GM12875 (cell line): ENCODE results near the gene CCDC102A.

ENCODE experiments used
- H3K4me3 ChIP-seq: one replicate; pipeline ENCODE4 v1.5.1; 2011; ENCODE audit warnings: low read depth, low read length, control low read depth
- TF ChIP-seq, protein P1 (sequence below): IDR thresholded peaks from 2 replicates; pipeline ENCODE4 v1.5.1; 2011; ENCODE audit warnings: low read depth, mild to moderate bottlenecking, control low read depth, inconsistent platforms, low read length, moderate library complexity, borderline replicate concordance; ENCODE audit not compliant: insufficient read depth

The CCDC102A gene

DNA sequence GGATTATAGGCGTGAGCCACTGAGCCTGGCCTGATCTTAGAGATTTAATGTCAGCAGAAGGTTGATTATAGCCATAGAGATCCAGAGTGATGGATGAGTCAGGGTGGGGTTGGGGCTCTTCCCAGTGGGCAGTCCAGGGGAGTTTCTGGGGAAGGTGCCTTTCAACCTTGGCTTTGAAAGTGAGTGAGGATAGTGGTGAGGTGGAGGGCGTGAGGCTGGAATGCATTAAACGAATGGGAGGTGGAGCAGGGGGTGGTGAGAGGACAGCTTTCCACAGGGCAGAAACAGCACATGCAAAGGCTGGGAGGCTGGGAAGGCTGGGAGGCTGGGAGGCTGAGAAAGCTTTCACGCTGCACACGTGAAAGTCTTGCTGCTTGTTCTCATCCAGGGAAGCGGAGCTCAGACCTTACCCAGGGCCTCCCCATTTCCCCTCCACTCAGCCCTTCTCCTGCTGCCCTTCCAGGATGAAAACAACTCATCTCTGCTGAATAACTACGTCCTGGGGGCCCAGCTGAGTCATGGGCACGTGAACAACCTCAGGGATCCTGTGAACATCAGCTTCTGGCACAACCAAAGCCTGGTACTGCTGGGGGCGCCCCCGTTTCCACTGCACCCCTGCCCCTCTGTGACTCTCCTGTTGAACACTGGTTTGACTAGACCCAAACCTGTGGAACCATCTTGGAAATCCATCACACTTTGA lies 28.4 kb upstream of the CCDC102A start:
- TF ChIP-seq, protein P1, sequence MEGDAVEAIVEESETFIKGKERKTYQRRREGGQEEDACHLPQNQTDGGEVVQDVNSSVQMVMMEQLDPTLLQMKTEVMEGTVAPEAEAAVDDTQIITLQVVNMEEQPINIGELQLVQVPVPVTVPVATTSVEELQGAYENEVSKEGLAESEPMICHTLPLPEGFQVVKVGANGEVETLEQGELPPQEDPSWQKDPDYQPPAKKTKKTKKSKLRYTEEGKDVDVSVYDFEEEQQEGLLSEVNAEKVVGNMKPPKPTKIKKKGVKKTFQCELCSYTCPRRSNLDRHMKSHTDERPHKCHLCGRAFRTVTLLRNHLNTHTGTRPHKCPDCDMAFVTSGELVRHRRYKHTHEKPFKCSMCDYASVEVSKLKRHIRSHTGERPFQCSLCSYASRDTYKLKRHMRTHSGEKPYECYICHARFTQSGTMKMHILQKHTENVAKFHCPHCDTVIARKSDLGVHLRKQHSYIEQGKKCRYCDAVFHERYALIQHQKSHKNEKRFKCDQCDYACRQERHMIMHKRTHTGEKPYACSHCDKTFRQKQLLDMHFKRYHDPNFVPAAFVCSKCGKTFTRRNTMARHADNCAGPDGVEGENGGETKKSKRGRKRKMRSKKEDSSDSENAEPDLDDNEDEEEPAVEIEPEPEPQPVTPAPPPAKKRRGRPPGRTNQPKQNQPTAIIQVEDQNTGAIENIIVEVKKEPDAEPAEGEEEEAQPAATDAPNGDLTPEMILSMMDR: no peak
- H3K4me3 ChIP-seq: no peak overlapping the region

DNA sequence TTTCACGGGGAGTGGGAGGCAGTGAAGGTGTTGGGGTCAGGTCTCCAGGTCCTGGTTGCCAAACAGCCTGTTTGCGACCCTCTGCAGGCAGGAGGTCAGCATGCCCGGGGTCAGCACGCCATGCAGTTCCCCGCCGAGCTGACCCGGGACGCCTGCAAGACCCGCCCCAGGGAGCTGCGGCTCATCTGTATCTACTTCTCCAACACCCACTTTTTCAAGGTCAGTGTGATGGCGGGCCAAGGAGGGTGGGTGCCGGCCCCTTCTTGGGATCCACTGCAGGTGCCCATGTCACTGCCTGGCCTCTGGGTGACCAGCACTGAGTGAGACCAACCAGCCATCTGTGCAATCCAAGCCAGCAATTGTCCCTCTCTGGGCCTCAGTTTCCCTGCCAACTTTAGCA lies 27.4 kb upstream of the CCDC102A start:
- TF ChIP-seq, protein P1: no peak
- no peak overlapping the region for H3K4me3 ChIP-seq

DNA sequence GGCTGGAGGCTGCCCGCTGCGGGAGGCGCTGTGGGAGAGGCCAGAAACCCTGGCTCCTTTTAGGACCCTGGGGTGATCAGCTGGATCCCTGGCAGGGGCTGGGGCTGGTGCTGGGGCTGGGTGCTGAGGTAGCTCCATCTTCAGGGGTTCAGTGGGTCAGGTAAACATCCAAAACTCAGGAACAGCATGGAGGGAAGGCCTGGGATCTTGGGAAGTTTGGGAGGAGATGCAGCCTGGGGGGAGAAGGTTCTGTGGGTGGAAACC lies 27.0 kb upstream of the CCDC102A start:
- TF ChIP-seq, protein P1: no peak
- no peak overlapping the region for H3K4me3 ChIP-seq

DNA sequence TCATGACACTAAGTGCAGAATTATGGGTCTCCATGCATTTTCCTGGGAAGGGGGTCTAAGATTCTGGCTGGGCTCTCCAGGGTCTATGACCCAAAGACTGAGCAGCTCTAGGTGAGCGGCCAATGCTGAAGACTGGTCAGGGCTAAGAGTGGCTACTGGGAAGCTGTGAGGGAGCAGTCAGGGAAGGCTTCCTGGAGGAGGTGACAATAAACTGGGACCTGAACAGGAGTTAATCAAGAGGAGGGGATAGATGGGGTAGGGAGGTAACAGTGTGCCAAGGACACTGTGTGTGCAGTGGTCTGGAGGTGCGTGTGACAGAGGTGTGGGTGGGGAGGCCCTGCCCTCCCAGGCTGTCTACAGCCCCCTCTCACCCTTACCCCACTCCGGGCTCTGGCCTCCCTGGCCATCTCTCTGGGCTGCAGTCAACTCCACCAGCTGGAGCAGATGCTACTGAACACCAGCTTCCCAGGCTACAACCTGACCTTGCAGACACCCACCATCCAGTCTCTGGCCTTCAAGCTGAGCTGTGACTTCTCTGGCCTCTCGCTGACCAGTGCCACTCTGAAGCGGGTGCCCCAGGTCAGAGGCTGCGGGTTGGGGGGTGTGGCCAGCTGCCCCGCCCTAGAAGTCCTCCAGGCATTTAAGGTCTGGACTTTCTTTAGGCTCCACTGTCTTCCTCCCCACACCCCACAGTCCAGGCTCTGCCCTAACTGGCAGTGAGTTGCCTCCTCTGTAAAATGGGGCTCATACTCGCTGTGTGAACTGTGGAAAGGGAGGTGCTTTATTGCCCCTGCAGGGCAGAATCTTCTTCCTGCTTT lies 26.5 kb upstream of the CCDC102A start:
- H3K4me3 ChIP-seq: no peak overlapping the region
- TF ChIP-seq, protein P1: no peak

DNA sequence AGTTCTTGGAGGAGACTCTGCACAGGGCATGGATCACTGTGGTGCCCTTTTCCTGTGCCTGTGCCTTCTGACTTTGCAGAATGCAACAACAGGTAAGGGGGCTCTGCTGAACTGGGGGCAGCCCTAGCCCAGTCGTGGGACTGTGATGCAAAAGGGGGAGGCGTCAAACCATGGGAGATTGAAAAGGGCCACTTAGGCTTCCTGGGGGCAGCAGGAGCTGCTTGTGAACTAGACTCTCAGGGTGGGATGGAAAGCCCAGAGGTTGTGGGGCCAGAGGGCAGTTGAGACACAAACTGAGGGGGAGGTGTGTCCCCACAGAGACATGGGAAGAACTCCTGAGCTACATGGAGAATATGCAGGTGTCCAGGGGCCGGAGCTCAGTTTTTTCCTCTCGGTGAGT lies 25.7 kb upstream of the CCDC102A start:
- H3K4me3 ChIP-seq: no peak overlapping the region
- TF ChIP-seq, protein P1: no peak

DNA sequence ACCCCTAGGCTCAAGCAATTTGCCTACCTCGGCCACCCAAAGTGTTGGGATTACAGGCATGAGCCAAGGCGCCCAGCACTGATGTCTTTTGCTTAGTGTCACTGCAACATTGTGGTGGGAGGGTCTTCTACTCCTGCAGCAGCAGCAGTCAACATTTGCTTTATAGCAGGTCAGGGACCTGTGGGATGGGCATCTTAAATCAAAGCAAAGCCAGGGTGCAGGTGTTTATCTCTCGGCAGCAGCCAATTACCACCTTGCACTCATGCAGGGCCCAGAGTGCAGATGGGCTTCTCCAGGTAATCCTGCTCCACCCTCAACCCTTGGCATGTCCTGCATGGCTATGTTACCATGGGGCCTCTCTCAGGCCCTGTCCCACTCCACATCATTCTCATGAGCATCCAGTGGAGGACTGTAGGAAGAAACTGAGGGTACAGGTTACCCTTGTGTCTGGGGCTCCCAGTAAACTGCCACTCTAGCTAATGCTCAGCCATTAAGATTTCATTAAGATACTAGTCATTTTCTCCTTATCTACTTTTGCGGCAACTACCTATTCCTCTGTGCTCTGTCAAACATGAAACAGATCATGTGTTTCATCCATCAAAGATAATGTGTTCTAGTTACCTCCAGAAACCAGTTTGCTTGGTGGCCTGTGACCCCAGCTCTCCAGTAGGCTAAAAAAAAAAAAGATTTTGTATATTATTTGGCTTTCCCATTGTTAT lies 22.9 kb upstream of the CCDC102A start:
- TF ChIP-seq, protein P1: no peak

More for the DNA sequence above, 22.9 kb upstream of the CCDC102A start:
- H3K4me3 ChIP-seq: no peak overlapping the region
